ENCODE results near the gene CACNA2D3.

DNA sequence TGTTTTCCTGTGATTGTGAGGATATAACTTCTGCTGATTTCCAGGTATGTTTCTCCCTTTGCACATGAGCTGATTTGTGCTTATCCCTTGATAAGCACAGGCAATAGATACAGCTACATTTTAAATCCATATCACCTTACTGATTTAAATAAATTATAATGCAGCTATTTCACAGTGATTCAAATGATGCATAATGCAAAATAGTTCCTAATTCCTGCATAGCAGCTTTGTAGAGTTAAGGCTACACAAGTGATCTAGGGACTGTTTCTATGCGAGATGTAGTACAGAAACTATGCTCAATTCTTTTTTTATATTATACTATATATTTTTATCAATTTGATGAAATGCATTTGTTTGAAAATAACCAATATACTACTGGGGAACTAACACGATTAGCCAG, 471.3 kb downstream of the CACNA2D3 start:
- TF ChIP-seq ZSCAN20 (CRISPR knock-in tag; IDR thresholded peaks at IDR 0.05), result no peak
- TF ChIP-seq MAFK (IDR thresholded peaks at IDR 0.05; ENCODE audit: partially characterized antibody), result no peak
- TF ChIP-seq RFX5 (IDR thresholded peaks at IDR 0.05), result no peak
- no peak for TF ChIP-seq KDM1A (IDR thresholded peaks at IDR 0.05; ENCODE audit: low read depth)
- TF ChIP-seq, protein P1, sequence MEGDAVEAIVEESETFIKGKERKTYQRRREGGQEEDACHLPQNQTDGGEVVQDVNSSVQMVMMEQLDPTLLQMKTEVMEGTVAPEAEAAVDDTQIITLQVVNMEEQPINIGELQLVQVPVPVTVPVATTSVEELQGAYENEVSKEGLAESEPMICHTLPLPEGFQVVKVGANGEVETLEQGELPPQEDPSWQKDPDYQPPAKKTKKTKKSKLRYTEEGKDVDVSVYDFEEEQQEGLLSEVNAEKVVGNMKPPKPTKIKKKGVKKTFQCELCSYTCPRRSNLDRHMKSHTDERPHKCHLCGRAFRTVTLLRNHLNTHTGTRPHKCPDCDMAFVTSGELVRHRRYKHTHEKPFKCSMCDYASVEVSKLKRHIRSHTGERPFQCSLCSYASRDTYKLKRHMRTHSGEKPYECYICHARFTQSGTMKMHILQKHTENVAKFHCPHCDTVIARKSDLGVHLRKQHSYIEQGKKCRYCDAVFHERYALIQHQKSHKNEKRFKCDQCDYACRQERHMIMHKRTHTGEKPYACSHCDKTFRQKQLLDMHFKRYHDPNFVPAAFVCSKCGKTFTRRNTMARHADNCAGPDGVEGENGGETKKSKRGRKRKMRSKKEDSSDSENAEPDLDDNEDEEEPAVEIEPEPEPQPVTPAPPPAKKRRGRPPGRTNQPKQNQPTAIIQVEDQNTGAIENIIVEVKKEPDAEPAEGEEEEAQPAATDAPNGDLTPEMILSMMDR (IDR thresholded peaks at IDR 0.05), result no peak
- TF ChIP-seq POLR2A (IDR thresholded peaks at IDR 0.05; ENCODE audit: low read length), result no peak
- TF ChIP-seq CHD2 (IDR thresholded peaks at IDR 0.05; ENCODE audit: low read length, partially characterized antibody), result no peak
- no peak for TF ChIP-seq JUN (IDR thresholded peaks at IDR 0.05)
- TF ChIP-seq RNF2 (IDR thresholded peaks at IDR 0.05; ENCODE audit: borderline replicate concordance, low read depth), result no peak

Data from A549 (cell line).